Liver (tissue), 10 donors: Measurements from ENCODE around the gene SPON2. TPM values are rescaled to one million over a fixed set of nuclear protein-coding genes. Genes with fewer than 3 reads are reported as not detected.

ENCODE experiments used
- DNase-seq: peaks from one replicate; pipeline ENCODE4 v3.0.0-alpha.2; 2017; ENCODE audit warnings: low spot score
- H3K27ac ChIP-seq, 2 donors: one replicate each; pipeline ENCODE4 v1.7.0; 2013; ENCODE audit warnings: inconsistent platforms in 2 of 2, low read length in 2 of 2, control low read depth in 1 of 2, low read depth in 1 of 2, mild to moderate bottlenecking in 1 of 2
- H3K27me3 ChIP-seq, 4 donors: one replicate each; pipeline versions ENCODE4 v1.6.1 to v1.7.0; 2013; ENCODE audit warnings: low read length in 3 of 4, inconsistent platforms in 1 of 4, mild to moderate bottlenecking in 1 of 4, moderate library complexity in 1 of 4; ENCODE audit not compliant: control insufficient read depth in 4 of 4, insufficient read depth in 4 of 4
- H3K36me3 ChIP-seq, 4 donors: one replicate each; pipeline versions ENCODE4 v1.6.1 to v1.7.0; 2013; ENCODE audit warnings: low read length in 3 of 4, mild to moderate bottlenecking in 3 of 4, low read depth in 1 of 4, moderate library complexity in 1 of 4; ENCODE audit not compliant: control insufficient read depth in 4 of 4, insufficient read depth in 3 of 4
- H3K4me1 ChIP-seq, 4 donors: one replicate each; pipeline versions ENCODE4 v1.6.1 to v1.7.0; 2013; ENCODE audit warnings: low read length in 3 of 4, mild to moderate bottlenecking in 3 of 4, moderate library complexity in 1 of 4; ENCODE audit not compliant: control insufficient read depth in 4 of 4, insufficient read depth in 4 of 4
- H3K4me3 ChIP-seq, 3 donors: one replicate each; pipeline versions ENCODE4 v1.6.1 to v1.7.0; 2013; ENCODE audit warnings: low read length in 3 of 3, control low read depth in 1 of 3, low read depth in 1 of 3, mild to moderate bottlenecking in 1 of 3
- H3K9ac ChIP-seq, 2 donors: one replicate each; pipeline ENCODE4 v1.7.0; 2013; ENCODE audit warnings: low read length in 2 of 2, mild to moderate bottlenecking in 2 of 2, moderate library complexity in 2 of 2, control low read depth in 1 of 2, low read depth in 1 of 2
- H3K9me3 ChIP-seq, 4 donors: one replicate each; pipeline versions ENCODE4 v1.6.1 to v1.7.0; 2013; ENCODE audit warnings: low read length in 3 of 4; ENCODE audit not compliant: control insufficient read depth in 4 of 4
- CTCF ChIP-seq: fragments of 150-350 bp; IDR thresholded peaks from 2 replicates; pipeline ENCODE4 v1.5.1; 2017; ENCODE audit warnings: improper control_type of control experiment, low read depth, low read length; ENCODE audit not compliant: missing input control
- MAX ChIP-seq: IDR thresholded peaks from 2 replicates; pipeline ENCODE4 v1.6.1; 2016; ENCODE audit warnings: antibody characterized with exemption
- NR2F2 ChIP-seq: IDR thresholded peaks from 2 replicates; pipeline ENCODE4 v1.6.1; 2016; ENCODE audit warnings: antibody characterized with exemption
- REST ChIP-seq: IDR thresholded peaks from 2 replicates; pipeline ENCODE4 v1.6.1; 2016; ENCODE audit warnings: antibody characterized with exemption, mild to moderate bottlenecking
- TAF1 ChIP-seq: conservative IDR thresholded peaks from 2 replicates; pipeline ENCODE4 v1.6.1; 2016; ENCODE audit warnings: antibody characterized with exemption, mild to moderate bottlenecking
- ZBTB33 ChIP-seq: IDR thresholded peaks from 2 replicates; pipeline ENCODE4 v1.6.1; 2016; ENCODE audit warnings: antibody characterized with exemption
- WGBS: extraction: QIAGEN DNeasy Blood & Tissue Kit; methylation state at CpG from one replicate; pipeline ENCODE4 v1.1.7; 2013; 5-methylcytosine and 5-hydroxymethylcytosine counted together
- polyA plus RNA-seq, 2 donors: library from polyadenylated mRNA; stranded (reverse) in 1 of 2; unstranded in 1 of 2; fragments of 200-250 nt in 1 of 2; fragments of >200 nt in 1 of 2; fragmentation: Nextera tagmentation in 1 of 2; extraction: Ambion mirVana in 1 of 2; gene quantifications; one replicate each; pipeline versions ENCODE4 v1.2.1 to v1.2.3, GENCODE V29; 2013 to 2015
- small RNA-seq: library from RNA; depleted of rRNA; stranded (forward); fragments of <200 nt; gene quantifications from one replicate; pipeline ENCODE3, GENCODE V24; 2014
- total RNA-seq, 2 donors: library from RNA; depleted of rRNA; stranded (reverse); fragments of >200 nt; gene quantifications; one replicate each; pipeline ENCODE4 v1.2.3, GENCODE V29; 2014
- donor health status: healthy.
- donor health status: healthy.
- donor health status: healthy.
- donor health status: healthy.
- donor health status: healthy.

SPON2 gene
- total and polyA plus RNA-seq, 4 donors, result 35.7 to 80.3 (median 72.3) TPM

GRCh38 chr4:1122505-1122904 is 49.9 kb downstream of the SPON2 start:
- no peaks in the 10 kb centered on the region for H3K27me3 ChIP-seq
- TF ChIP-seq CTCF (no peak), MAX (no peak), NR2F2 (no peak), TAF1 (no peak), REST (no peak), ZBTB33 (no peak)
- 94% methylated on average over 3 of the region's 3 CpGs for WGBS
- H3K4me1 ChIP-seq, result no peaks in the 10 kb centered on the region
- H3K9ac ChIP-seq, result no peak overlapping the region
- H3K9me3 ChIP-seq, result no peaks in the 10 kb centered on the region
- H3K27ac ChIP-seq, result no peak overlapping the region
- H3K4me3 ChIP-seq, result no peak overlapping the region
- H3K36me3 ChIP-seq, result no peaks in the 10 kb centered on the region
- no peak for DNase-seq

Small RNAs within 50 kb of the gene (small RNA-seq; reads per million reads assigned to genes)
- not detected for gene RF00554

Other genes starting within 250 kb of the SPON2 start
- 10 to 100 TPM; 43.7 to 69.7 TPM for gene GAK, start 240.3 kb downstream of the SPON2 start, total RNA-seq
- 10 to 100 TPM; 27.4 to 50.3 TPM for gene GAK, start 240.3 kb downstream of the SPON2 start, polyA plus RNA-seq
- gene TMEM175, start 240.1 kb downstream of the SPON2 start, total RNA-seq, result 10 to 100 TPM; 18.6 to 26.0 TPM
- 10 to 100 TPM; 25.0 to 26.3 TPM for gene TMEM175, start 240.1 kb downstream of the SPON2 start, polyA plus RNA-seq
- gene DGKQ, start 199.0 kb downstream of the SPON2 start, total RNA-seq, result 1 to 10 TPM; 2.4 to 8.8 TPM
- gene DGKQ, start 199.0 kb downstream of the SPON2 start, polyA plus RNA-seq, result 1 to 10 TPM; 1.5 to 4.8 TPM
- 1 to 10 TPM; 3.8 to 4.5 TPM for gene IDUA, start 185.5 kb downstream of the SPON2 start, total RNA-seq
- gene IDUA, start 185.5 kb downstream of the SPON2 start, polyA plus RNA-seq, result 1 to 10 TPM; 3.0 to 3.8 TPM
- 10 to 100 TPM; 34.7 to 41.0 TPM for gene SLC26A1, start 179.2 kb downstream of the SPON2 start, total RNA-seq
- gene SLC26A1, start 179.2 kb downstream of the SPON2 start, polyA plus RNA-seq, result 10 to 100 TPM in 1 of 2 donors, 1 to 10 TPM in 1; 5.1 to 17.8 TPM
- 10 to 100 TPM; 15.2 to 29.6 TPM for gene FGFRL1, start 161.0 kb downstream of the SPON2 start, total RNA-seq
- 10 to 100 TPM; 14.2 to 49.1 TPM for gene FGFRL1, start 161.0 kb downstream of the SPON2 start, polyA plus RNA-seq
- under 1 TPM in 1 of 2 donors, not detected in 1; 0.47 TPM for gene RNF212, start 59.0 kb downstream of the SPON2 start, total RNA-seq
- gene RNF212, start 59.0 kb downstream of the SPON2 start, polyA plus RNA-seq, result under 1 TPM; 0.32 to 0.38 TPM
- 100 to 1,000 TPM in 1 of 2 donors, 10 to 100 TPM in 1; 88.7 to 156 TPM for gene CTBP1, start 76.5 kb upstream of the SPON2 start, total RNA-seq
- 10 to 100 TPM; 27.5 to 70.4 TPM for gene CTBP1, start 76.5 kb upstream of the SPON2 start, polyA plus RNA-seq
- gene MAEA, start 117.3 kb upstream of the SPON2 start, total RNA-seq, result 10 to 100 TPM; 28.7 to 33.9 TPM
- 10 to 100 TPM; 20.9 to 30.9 TPM for gene MAEA, start 117.3 kb upstream of the SPON2 start, polyA plus RNA-seq
- gene UVSSA, start 174.6 kb upstream of the SPON2 start, total RNA-seq, result 10 to 100 TPM in 1 of 2 donors, 1 to 10 TPM in 1; 4.1 to 18.3 TPM
- gene UVSSA, start 174.6 kb upstream of the SPON2 start, polyA plus RNA-seq, result 1 to 10 TPM; 2.2 to 3.1 TPM
- gene NKX1-1, start 233.9 kb upstream of the SPON2 start, total RNA-seq, result not detected
- not detected for gene NKX1-1, start 233.9 kb upstream of the SPON2 start, polyA plus RNA-seq